ENCODE results near the gene RYR2.

Gene RYR2

DNA sequence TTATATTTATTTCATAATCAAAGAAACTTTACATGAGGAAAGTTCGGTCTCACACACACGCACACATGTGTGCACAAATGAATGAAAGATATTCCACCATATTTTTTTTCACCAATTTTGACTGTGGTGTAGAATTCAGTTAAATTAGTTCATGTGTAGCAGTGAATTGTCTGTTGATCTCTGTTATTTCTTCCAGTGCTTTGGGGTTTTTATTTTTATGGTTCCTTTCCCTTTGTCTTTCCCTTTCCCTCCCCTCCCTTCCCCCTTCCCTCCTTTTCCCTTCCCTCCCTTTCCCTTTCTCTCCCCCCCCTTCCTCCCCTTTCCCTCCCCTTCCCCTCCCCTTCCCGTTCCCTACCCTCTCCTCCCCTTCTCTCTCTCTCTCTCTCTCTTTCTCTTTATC, 8.9 kb downstream of the RYR2 start:
- no peak for TF ChIP-seq CTCF (IDR thresholded peaks at IDR 0.05; ENCODE audit: extremely low read depth, missing control alignments)
- DNase-seq (ENCODE audit: low spot score) = no peak

- TF ChIP-seq CTCF (IDR thresholded peaks at IDR 0.05; ENCODE audit: extremely low read depth, missing control alignments) = no peak
- DNase-seq (ENCODE audit: low spot score) = no peak
These were observed 12.3 kb downstream of the RYR2 start for GRCh38 chr1:237054313-237054712.

DNA sequence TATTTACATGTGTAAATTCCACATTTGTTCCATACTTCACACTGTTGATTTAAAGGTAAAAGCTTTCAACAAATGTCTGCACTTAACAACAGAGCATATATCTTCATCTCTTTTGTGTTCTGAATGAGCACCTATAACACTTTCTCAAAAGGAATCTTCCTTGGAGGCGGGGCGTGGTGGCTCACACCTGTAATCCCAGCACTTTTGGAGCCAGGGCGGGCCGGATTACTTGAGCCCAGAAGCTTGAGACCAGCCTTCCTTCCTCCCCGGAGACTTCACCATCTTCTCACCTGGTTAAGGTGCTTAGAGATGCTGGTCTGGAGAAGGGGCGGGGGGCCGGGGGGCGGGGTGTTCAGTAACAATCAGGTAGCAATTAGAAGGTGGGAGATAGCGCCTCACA, 16.5 kb downstream of the RYR2 start:
- no peak for TF ChIP-seq CTCF (IDR thresholded peaks at IDR 0.05; ENCODE audit: extremely low read depth, missing control alignments)
- no peak for DNase-seq (ENCODE audit: low spot score)

DNA sequence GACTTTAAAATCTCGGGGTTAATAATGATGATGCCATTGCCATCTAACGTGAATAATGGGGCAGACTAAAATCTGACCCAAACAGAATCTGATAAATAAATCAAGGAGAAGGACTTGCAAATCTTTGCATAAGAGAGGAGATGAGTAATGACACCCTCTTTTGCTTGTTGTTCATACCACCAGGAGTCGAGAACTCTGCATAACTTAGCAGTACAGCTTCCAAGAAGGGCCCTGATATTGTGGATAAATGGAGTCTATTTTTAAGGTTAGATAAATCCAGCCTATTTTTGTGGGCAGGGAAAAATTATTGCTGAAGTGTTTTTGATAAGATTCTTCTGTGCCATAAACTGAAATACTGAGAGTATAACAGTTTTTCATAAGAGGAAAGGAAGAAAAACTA, 17.3 kb downstream of the RYR2 start:
- DNase-seq (ENCODE audit: low spot score) = no peak
- no peak for TF ChIP-seq CTCF (IDR thresholded peaks at IDR 0.05; ENCODE audit: extremely low read depth, missing control alignments)

DNA sequence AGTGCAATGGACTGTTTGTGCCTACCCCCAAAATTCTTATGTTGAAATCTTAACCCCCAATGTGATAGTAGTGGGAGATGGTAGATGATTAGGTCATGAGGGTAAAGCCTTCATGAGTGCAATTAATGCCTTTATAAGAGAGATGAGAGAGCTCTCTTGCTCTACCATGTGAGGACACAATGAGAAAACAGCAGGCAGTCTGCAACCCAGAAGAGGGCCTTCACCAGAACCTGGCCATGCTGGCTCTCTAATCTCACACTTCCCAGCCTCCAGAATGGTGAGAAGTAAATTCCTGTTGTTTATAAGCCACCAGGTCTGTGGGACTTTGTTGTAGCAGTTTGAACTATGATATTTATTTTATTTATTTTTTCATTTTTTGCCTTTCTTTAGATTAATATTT, 21.0 kb downstream of the RYR2 start:
- DNase-seq (ENCODE audit: low spot score) = no peak
- no peak for TF ChIP-seq CTCF (IDR thresholded peaks at IDR 0.05; ENCODE audit: extremely low read depth, missing control alignments)

GRCh38 chr1:237065903-237066302, 23.9 kb downstream of the RYR2 start:
- no peak for TF ChIP-seq CTCF (IDR thresholded peaks at IDR 0.05; ENCODE audit: extremely low read depth, missing control alignments)
- no peak for DNase-seq (ENCODE audit: low spot score)

- no peak for DNase-seq (ENCODE audit: low spot score)
- no peak for TF ChIP-seq CTCF (IDR thresholded peaks at IDR 0.05; ENCODE audit: extremely low read depth, missing control alignments)
These were observed 28.5 kb downstream of the RYR2 start for GRCh38 chr1:237070519-237070918.
